Neural cell (in vitro differentiated cells): ENCODE measurements around the gene DACT2. TPM values are rescaled to one million over a fixed set of nuclear protein-coding genes. Genes with fewer than 3 reads are reported as not detected.

ENCODE experiments used
- H2AFZ ChIP-seq: fragments of 200-600, 300-800 bp; sonication (generic), shearing (Covaris generic); 2 replicates; pipeline ENCODE4 v1.6.0; 2014; ENCODE audit warnings: low read depth, mild to moderate bottlenecking, antibody characterized with exemption, low read length, moderate library complexity
- H3F3A ChIP-seq: fragments of 200-600 bp; shearing (Covaris generic); 2 replicates; pipeline ENCODE4 v1.6.1; 2016; ENCODE audit warnings: mild to moderate bottlenecking, moderate library complexity, mixed read lengths, antibody characterized with exemption, low read length; ENCODE audit not compliant: insufficient read depth, poor library complexity, severe bottlenecking
- H3K27ac ChIP-seq: fragments of 200-600, 300-800 bp; sonication (generic), shearing (Covaris generic); 2 replicates; pipeline ENCODE4 v1.5.1; 2014; ENCODE audit warnings: mild to moderate bottlenecking, low read length, moderate library complexity
- H3K27me3 ChIP-seq: fragments of 300-800, 200-600 bp; sonication (generic), shearing (Covaris generic); 2 replicates; pipeline ENCODE4 v1.6.0; 2014; ENCODE audit warnings: mild to moderate bottlenecking, low read depth, low read length, moderate library complexity; ENCODE audit not compliant: insufficient read depth
- H3K36me3 ChIP-seq: fragments of 300-800, 200-600 bp; sonication (generic), shearing (Covaris generic); 2 replicates; pipeline ENCODE4 v1.5.1; 2014; ENCODE audit warnings: mild to moderate bottlenecking, antibody characterized with exemption, low read length, moderate library complexity; ENCODE audit not compliant: insufficient read depth
- H3K4me2 ChIP-seq: fragments of 300-800, 200-600 bp; sonication (generic), shearing (Covaris generic); 2 replicates; pipeline ENCODE4 v1.6.0; 2014; ENCODE audit warnings: mild to moderate bottlenecking, low read length
- H3K4me3 ChIP-seq: fragments of 300-800, 200-600 bp; sonication (generic), shearing (Covaris generic); 2 replicates; pipeline ENCODE4 v1.5.1; 2014; ENCODE audit warnings: mild to moderate bottlenecking, low read length, moderate library complexity
- H3K79me2 ChIP-seq: fragments of 200-600 bp; shearing (Covaris generic); replicated peaks from 2 replicates; pipeline ENCODE4 v1.6.0; 2014; ENCODE audit warnings: mild to moderate bottlenecking, low read length, moderate library complexity; ENCODE audit not compliant: insufficient read depth
- H3K9ac ChIP-seq: fragments of 300-800, 200-600 bp; sonication (generic), shearing (Covaris generic); 2 replicates; pipeline ENCODE4 v1.6.1; 2016; ENCODE audit warnings: mild to moderate bottlenecking, low read length, mixed read lengths
- H3K9me2 ChIP-seq: fragments of 200-600 bp; shearing (Covaris generic); 2 replicates; pipeline ENCODE4 v1.6.1; 2016; ENCODE audit warnings: mild to moderate bottlenecking, low read length, mixed read lengths; ENCODE audit not compliant: insufficient read depth
- H3K9me3 ChIP-seq: fragments of 200-600, 300-800 bp; sonication (generic), shearing (Covaris generic); 2 replicates; pipeline ENCODE4 v1.6.1; 2016; ENCODE audit warnings: mild to moderate bottlenecking, mixed run types, low read length, moderate library complexity, mixed read lengths
- H4K20me1 ChIP-seq: fragments of 200-600 bp; shearing (Covaris generic); 2 replicates; pipeline ENCODE4 v1.6.1; 2016; ENCODE audit warnings: mild to moderate bottlenecking, mixed run types; ENCODE audit not compliant: insufficient read depth
- CTCF ChIP-seq: fragments of 450-650 bp; IDR thresholded peaks from 2 replicates; pipeline ENCODE4 v1.5.1; 2014; ENCODE audit warnings: antibody characterized with exemption, mild to moderate bottlenecking, moderate library complexity; ENCODE audit not compliant: poor library complexity, severe bottlenecking
- EP300 ChIP-seq: fragments of 450-650 bp; conservative IDR thresholded peaks from 2 replicates; pipeline ENCODE4 v1.6.1; 2014; ENCODE audit warnings: antibody characterized with exemption, mild to moderate bottlenecking, moderate library complexity; ENCODE audit not compliant: poor library complexity, severe bottlenecking
- EZH2 ChIP-seq: fragments of 200-600, 300-800 bp; shearing (Covaris generic), sonication (generic); IDR thresholded peaks from 2 replicates; pipeline ENCODE4 v1.6.1; 2014; ENCODE audit warnings: antibody characterized with exemption, low read length, borderline replicate concordance, mild to moderate bottlenecking; ENCODE audit not compliant: insufficient read depth, poor library complexity, severe bottlenecking
- MXI1 ChIP-seq: fragments of 450-650 bp; conservative IDR thresholded peaks from 2 replicates; pipeline ENCODE4 v1.6.1; 2014; ENCODE audit warnings: antibody characterized with exemption, mild to moderate bottlenecking; ENCODE audit not compliant: poor library complexity, severe bottlenecking
- POLR2AphosphoS5 ChIP-seq: IDR thresholded peaks from 2 replicates; pipeline ENCODE4 v1.6.1; 2012
- RAD21 ChIP-seq: fragments of 450-650 bp; conservative IDR thresholded peaks from 2 replicates; pipeline ENCODE4 v1.6.1; 2014; ENCODE audit warnings: antibody characterized with exemption, mild to moderate bottlenecking, moderate library complexity
- REST ChIP-seq: IDR thresholded peaks from 2 replicates; pipeline ENCODE4 v1.6.1; 2012; ENCODE audit warnings: borderline replicate concordance
- SMC3 ChIP-seq: fragments of 450-650 bp; conservative IDR thresholded peaks from 2 replicates; pipeline ENCODE4 v1.6.1; 2014; ENCODE audit warnings: antibody characterized with exemption, mild to moderate bottlenecking, moderate library complexity; ENCODE audit not compliant: poor library complexity
- TAF1 ChIP-seq: IDR thresholded peaks from 2 replicates; pipeline ENCODE4 v1.6.1; 2012; ENCODE audit warnings: low read depth
- polyA plus RNA-seq: library from polyadenylated mRNA; depleted of rRNA; stranded (reverse); fragments of >200 nt; gene quantifications from 2 replicates; pipeline ENCODE4 v1.2.3, GENCODE V29; 2014

DACT2 gene
- polyA plus RNA-seq, 1 donor from 2014 or later: 0.48 TPM

- no peak overlapping the region for H2AFZ ChIP-seq
- no peaks in the 10 kb centered on the region for H3F3A ChIP-seq
- no peak overlapping the region for H3K4me3 ChIP-seq
- no peaks in the 10 kb centered on the region for H4K20me1 ChIP-seq
- H3K79me2 ChIP-seq: no peaks in the 10 kb centered on the region
- no peaks in the 10 kb centered on the region for H3K36me3 ChIP-seq
- H3K27ac ChIP-seq: no peak overlapping the region
- no peaks in the 10 kb centered on the region for H3K9me3 ChIP-seq
- no peak overlapping the region for H3K4me2 ChIP-seq
- H3K27me3 ChIP-seq: no peaks in the 10 kb centered on the region
- H3K9ac ChIP-seq: no peak overlapping the region
- no peak for TF ChIP-seq SMC3
- no peak for TF ChIP-seq REST
- TF ChIP-seq RAD21: no peak
- TF ChIP-seq EP300: no peak
- no peak for TF ChIP-seq POLR2AphosphoS5
- no peak for TF ChIP-seq CTCF
- TF ChIP-seq MXI1: no peak
- no peak for TF ChIP-seq TAF1
- H3K9me2 ChIP-seq: no peaks in the 10 kb centered on the region
Observed at GRCh38 chr6:168368066-168368820, 48.7 kb upstream of the DACT2 start.

- Histone ChIP-seq H3K4me3 (no peak overlapping the region), H3K27ac (no peak overlapping the region), H3K9me2 (no peaks in the 10 kb centered on the region), H3K79me2 (no peaks in the 10 kb centered on the region), H2AFZ (no peak overlapping the region), H4K20me1 (no peaks in the 10 kb centered on the region), H3F3A (no peaks in the 10 kb centered on the region), H3K9ac (no peak overlapping the region), H3K36me3 (no peaks in the 10 kb centered on the region), H3K9me3 (no peaks in the 10 kb centered on the region), H3K27me3 (no peaks in the 10 kb centered on the region), H3K4me2 (no peak overlapping the region)
- TF ChIP-seq EP300: no peak
- TF ChIP-seq CTCF: no peak
- TF ChIP-seq RAD21: no peak
- TF ChIP-seq TAF1: no peak
- TF ChIP-seq REST: no peak
- TF ChIP-seq EZH2: no peak
- no peak for TF ChIP-seq POLR2AphosphoS5
- TF ChIP-seq MXI1: no peak
- TF ChIP-seq SMC3: no peak
Observed at GRCh38 chr6:168367285-168367751, 47.7 kb upstream of the DACT2 start.
